ENCODE measurements around the gene TBC1D22A.

Gene TBC1D22A

DNA sequence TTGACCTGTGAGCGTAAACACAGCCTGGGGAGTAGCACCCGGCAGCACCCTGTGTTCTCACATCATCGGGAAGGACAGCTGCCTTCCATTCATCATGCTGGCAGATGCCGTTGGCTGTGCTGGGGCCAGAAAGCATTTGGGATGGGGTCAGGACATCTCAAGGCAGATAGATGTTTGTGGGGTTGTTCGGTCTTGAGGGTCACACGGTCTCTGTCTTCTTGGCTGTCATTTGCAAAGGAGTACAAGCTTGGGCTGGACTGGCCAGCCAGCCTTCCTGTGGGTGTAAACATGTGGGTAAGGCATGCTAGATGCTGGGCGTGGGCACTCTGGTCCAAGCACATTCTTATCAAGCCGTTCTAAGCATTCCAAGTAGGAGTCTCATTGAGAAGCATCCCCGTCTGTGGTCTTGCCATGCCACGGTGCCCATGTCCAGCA lies 81.4 kb downstream of the TBC1D22A start:
- no peak for DNase-seq

DNA sequence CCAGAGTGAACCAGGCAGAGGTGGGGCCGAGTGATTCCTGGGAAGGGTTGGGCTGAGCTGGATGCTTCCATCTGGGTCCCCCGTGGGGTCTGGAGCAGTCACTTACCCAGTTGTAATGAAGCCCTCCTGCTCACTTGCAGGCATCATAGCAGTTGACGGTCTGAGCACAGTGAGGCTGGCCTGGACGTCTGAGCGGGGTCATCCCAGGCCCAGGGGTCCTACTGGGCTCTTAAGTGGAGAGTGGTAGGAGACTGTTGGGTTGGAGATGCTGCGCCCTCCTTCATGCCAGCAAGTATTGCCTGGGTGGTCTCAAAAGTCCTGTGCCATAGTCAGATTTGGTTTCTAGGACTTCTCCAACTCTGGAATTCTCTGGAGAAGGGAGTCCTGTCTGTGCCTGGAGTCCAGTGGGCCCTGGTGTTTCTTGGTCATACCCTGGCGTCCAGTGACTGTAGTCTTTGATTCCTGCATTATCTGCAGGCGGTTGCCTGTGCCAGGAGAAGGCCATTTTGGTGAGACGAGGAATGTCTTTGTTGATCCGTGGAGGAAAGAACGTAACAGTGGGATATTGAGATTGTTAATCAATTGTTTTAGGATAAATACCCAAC lies 82.3 kb downstream of the TBC1D22A start:
- DNase-seq: no peak

DNA sequence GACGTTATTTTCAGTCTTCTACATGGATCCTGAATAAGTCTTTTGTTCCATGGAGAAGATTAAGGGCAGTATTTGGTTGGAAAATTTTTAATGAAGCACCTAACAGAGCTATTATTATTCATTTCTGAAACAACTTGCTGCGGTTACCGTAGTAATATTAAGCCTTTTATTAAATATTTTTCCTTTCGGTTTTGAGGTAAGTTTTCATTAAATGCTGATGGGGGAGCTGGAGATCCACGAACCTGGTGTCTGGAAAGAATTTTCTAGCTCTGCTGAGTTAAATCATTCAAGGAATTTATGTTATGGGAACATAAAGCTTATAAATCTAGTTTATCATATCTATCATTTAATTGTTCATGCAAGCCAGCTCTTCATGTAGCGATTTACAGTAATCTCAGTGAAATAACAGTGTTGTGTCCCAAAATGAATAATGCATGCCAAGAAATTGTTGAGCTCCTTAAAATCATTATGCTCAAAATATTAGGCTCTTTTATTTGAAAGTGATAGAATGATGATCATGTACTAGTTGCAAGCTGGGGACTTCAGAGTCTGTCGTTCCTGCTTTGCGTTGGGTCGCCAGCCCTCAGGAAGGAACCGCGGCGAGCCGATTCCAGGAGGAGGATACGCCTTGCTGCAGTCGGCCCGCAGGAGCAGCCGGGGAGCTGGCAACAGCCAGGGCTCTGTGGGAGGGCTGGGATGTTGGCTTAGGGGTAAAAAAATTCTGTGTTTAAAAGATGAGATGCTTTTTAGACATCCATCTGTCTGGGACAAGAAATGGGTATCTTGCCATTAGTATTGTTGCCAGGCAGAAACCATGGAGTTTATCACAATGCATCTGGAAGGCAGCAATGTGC lies 83.1 kb downstream of the TBC1D22A start:
- no peak for DNase-seq

DNA sequence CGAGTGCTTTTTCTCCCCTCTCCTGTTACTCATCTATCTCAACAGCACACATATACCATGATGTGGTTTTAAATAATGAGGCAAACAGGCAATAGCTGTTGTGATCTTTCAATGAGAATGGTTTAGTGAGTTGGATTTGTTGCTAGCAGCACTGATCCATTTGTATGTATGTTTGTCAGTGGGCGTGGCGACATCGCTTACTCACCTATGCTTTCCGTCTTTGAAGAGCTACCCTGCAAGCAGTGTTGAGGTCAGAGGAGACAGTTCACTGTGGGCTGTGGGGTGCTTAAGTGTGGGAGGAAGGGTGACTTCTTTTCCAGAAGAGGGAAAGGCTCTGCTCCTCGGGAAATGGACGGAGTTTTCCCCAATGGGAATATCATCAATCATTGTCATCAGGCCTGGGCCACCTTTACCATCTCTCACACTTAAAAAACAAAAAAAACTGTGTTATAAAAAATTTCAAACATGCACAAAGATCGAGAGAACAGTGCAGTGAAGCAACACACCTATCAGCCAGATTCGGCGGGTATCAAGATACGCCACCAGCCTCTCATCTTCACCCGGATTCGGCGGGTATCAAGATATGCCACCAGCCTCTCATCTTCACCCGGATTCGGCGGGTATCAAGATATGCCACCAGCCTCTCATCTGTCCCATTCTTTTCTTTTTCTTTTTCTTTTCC lies 83.8 kb downstream of the TBC1D22A start:
- no peak for DNase-seq

DNA sequence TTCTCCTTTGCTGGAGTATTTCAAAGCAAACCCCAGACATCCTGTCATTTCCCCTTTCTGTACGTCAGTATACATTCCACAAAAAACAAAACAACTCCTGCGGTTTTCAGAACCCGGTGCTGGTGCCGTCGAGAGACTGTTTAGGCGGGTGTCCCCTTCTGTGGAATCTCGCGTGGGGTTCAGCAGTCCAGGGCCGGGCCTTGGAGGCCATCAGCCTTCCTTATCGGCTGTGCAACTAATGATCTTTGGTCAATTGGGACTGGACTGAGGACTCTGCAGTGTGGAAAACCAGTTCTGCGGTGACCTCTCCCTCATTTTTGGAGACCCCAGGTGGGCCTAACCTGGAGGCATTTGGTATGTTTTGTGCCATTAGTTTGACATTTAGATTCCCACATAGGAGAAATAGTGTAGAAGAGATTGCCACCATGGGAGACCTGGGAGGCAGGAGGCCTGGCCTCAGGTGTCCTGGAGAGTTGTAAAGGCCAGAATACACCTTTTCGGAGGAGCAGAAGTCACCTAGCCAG lies 84.4 kb downstream of the TBC1D22A start:
- DNase-seq: no peak

DNA sequence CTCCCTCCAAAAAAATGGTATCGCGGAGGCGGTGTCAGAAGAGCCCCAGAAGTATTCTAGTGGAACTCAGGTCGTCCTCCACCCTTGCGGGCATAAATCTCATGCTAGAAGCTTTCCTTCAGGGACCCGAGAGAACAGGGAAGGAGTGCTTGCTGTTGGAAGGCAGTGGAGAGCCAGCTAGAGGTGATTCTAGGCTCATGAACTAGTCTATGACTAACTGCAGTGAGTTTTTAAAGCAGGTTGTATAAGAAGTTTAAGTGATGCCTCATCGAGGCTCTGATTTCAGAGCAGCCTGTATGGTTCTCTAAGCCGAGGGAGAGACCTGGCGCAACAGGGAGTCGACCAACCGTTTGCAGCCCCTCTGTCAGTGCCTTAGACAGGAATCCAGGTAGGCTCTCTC lies 85.7 kb downstream of the TBC1D22A start:
- no peak for DNase-seq

DNA sequence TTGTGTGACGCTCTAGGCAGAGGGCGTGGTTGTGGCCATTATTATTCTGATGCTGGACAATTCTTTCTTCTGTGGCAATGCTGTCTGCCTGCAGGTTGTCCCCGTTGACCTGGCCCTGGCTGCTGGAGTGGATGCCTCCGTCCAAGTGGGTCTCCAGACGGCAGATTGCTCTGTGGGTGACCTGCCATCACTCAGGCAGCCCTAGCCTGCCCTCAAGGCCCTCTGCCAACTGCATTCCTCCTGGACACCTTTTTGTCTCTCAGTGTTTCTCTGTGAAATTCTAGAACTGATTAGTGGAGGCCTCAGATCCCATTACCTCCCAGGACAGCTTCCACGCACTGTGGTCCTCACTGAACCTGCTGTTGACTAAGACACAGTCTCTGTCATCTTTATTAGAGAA lies 86.7 kb downstream of the TBC1D22A start:
- no peak for DNase-seq

DNA sequence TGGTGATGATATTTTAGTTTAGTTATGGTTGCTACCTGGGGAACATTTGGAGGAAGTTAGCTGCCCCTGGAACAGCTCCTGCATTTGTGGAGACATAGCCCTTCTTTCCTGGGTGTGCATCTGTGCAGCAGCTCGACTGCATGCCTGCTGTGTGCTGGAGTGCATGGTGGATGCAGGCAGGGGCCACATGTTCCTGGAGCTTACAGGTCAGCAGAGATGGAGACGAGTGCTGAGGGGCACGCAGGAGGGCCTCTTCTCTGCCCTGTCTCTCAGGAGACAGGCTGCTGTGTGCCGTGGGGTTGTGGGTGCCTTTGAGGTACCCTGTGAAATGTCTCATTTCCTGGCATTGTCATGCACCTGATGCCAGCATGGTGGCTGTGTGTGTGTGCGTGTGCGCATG lies 87.5 kb downstream of the TBC1D22A start:
- DNase-seq: no peak

DNA sequence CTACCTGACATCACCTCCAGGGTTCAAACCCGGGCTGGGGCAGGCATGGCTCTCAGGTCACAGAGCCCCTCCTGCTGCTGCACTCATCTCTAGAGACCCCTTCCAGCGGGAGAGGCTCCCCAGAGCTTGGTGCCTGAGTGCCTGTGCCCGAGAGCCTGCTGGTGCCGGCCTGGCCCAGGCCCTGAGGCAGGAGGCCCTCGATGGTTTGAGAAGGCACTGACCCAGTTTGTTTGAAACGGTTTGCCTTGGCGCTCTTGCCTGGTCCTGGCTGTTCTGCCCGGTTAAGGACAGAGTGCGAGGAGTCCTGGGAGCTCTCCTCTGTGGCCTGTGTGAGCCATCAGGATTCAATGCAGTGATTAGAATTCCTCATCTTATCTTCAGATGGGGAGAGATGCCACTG lies 88.9 kb downstream of the TBC1D22A start:
- DNase-seq: no peak

DNA sequence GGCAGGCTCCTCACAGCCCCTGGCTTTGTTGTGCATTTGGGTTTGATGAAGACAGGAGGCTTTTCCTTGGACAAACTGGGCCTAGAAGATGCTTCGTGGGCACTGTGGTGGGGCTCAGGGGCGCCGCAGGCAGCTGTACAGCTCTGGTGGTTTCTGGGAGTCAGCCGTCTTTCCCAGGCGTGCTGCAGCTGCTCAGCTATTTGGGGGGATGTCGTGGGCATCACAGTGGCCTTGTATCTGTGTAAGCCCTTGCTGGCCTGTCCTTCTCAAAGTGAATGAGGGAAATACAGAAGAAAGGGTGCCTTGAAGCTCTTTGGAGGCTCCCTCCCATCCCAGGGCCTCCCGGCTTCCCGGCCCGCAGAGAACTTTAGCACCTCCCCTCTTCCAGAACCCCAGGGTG lies 89.5 kb downstream of the TBC1D22A start:
- no peak for DNase-seq

DNA sequence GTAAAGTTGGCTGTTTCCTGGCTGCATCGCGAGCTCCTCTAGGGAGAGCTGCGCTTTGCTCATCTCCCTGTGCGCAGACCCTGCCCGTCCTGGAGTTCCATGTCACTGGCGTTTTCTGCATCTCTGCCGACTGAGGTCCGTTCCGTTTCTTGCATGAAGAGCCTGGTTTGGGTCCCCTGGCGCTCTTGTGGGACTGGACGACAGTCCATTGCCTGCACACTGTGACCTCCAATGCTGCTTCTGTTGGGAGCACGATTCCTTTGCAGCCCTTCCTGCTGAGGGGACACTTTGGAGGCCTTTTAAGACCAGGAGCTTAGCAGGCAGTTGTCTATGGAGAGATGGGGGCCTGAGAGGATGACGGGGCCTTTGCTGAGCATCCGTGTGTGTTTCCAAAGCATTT lies 90.3 kb downstream of the TBC1D22A start:
- DNase-seq: no peak

DNA sequence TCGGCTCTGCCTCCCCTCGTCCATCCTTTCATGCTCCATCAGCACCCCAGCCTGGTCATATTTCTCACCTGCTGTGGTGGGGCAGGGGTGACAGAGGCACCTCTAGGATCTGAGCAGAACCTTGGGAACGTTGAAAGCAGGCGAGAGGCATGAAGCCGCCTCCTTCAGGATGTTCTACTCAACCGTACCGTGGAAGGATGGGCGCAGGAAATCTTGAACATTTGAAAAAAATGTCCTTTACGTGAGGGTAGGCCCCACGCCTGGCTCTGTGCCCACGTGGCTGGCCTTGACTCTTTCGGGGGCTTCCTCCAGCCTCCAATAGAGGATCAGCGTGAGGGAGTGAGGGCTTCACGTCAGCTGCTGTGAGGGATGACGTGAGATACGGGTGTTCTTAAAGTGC lies 90.7 kb downstream of the TBC1D22A start:
- no peak for DNase-seq

DNA sequence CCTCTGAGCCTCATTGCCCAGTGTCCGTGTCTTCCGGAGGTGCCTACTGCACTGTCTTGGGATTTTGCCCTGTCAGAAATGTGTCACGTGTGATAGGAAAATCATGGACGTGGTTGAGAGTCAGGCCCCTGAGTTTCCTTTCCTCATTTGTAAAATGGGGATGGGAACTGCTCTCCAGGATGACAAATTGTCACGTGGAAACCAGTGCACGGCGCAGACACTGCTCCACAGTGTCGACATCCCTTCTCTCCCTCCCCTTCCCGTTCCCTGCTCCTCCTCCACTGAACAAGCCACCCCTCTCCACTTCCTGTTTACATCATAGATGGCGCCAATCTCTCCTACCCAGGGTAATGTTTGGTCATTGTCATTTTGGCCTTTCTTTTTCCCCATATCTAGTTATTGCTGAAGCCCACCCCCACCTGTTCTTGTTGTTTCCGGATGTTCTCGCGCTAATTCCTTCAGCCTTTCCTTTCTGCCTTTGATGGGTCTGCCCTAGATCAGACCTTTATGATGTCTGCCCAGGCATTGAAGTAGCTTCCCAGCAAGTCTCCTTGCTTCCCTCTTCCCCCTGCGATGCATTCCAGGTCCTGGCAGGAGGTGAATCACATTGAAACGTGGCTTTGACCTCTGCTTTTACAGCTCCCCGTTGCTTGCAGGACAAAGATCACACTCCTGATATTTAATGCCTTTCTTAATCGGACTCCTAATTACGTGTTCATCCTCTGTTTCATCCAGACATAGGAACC lies 91.8 kb downstream of the TBC1D22A start:
- DNase-seq: peak; percentile 2 to 60

DNA sequence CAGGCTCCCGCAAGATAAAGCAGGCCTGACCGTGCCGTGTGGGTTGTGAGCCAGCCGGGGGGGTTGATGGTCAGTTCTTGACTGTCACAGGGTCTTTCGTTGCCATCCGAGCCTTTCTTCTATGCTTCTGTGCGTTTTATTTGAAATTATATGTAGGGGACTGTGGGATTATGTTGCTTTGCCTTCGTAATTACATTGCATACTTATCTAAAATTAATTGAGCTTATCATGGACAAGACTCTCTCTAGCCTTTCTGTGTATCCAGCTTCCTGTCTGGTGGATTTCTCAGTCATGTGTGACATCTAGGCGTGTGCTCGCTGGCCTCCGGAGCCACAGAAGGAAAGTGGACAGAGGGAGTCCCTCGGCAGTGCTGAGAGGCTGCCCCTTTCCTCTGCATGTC lies 93.2 kb downstream of the TBC1D22A start:
- DNase-seq: no peak

DNA sequence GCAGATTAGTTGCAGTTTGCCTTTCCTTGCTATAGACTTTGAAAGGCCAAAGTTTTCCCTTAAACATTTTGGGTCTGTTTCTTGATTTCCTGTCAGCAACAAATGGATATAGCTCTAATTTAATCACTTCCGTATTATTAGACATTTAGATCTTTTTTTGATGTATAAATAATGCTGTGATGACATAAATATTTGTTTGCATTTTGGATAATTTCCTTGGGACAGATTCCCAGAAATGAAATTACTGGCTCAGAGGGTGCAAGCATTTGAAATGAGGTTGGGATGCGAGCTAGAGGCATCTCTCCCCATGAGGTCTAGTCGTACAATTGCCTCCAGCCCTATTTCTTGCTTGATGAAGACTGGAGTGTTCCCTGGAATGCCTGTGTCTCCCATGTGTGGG lies 94.2 kb downstream of the TBC1D22A start:
- no peak for DNase-seq

DNA sequence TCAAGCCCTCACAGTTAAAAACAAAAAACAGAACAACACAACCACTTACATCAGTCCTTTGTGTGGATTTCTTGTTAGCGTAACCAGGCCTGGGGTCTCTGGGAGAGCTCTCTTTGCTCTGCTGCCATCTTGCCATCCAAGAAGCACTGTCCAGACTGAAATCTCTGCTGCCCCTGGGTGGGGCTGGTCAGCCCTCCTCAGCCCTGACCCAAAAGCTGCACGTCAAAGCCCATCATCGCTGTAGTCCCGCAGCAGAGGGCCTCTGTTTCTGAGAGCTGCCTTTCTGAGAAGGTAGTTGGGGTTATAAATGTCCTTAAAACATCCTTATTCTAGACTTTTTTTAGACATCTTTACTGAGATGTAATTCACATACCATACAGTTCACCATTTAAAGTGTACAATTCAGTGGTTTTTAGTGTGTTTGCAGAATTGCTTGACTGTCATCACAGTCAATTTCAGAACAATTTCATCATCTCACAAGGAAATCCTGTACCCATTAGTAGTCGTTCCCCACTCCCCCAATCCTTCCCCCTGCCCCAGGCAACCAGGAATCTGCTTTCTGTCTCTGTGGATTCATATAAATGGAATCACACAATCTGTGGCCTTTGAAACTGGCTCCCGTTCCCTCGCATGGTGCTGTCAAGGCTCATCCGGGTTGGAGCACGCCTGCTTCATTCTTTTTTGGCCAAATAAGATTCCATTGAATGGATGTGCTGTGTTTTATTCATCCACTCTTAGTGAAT lies 94.9 kb downstream of the TBC1D22A start:
- no peak for DNase-seq

DNA sequence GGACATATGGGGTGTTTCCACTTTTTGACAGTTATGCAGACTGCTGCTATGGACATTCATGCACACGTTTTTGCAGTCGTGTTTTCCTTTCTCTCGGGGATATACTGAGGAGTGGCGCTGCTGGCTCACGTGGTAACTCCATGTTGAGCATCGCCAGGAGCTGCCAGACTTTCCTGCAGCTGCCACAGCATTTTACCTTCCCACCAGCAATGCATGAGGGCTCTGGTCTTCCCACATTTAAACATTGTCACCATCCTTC lies 95.4 kb downstream of the TBC1D22A start:
- no peak for DNase-seq

DNA sequence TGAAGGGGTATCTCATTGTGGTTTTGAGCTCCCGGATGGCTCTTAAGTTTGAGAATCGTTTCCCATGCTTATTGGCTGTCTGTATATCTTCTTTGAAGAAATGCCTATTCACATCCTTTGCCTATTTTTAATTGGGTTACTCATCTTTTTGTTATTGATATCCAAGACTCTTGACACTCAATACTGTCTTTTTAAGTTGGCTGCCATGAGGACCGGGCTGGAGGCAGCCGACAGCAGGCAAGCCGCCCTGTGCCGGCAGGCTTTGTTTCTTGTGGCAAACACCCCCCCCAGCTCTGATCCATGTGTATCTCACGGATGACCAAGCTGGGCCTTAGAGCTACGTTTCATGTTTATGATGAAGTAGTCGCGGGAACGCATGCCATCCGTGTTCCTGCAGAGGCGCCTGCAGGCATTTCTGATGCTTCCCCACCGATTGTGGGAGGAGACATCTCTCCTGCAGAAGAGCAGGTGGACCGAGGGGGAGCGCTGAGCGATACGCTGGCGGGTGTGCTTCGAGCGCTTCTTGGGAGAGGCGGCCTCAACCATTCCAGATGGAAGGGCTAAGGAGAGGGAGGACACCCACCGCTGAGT lies 95.8 kb downstream of the TBC1D22A start:
- no peak for DNase-seq

DNA sequence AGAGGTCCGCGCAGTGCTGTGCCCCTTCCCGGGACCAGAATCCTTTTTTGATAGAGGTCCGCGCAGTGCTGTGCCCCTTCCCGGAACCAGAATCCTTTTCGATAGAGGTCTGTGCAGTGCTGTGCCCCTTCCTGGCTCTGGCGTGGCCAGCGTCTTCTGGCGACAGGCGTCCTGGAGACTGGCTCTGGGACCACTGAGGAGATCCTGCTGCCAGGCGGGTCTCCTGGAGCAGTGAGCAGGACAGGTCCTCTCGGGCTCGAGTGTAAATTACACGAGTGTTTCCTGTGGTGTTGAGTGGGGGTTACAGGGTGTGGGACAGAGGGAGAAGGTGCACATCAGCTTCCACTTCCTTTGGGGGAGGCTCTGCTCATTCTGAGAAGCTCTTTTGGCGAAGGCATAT lies 98.1 kb downstream of the TBC1D22A start:
- no peak for DNase-seq

DNA sequence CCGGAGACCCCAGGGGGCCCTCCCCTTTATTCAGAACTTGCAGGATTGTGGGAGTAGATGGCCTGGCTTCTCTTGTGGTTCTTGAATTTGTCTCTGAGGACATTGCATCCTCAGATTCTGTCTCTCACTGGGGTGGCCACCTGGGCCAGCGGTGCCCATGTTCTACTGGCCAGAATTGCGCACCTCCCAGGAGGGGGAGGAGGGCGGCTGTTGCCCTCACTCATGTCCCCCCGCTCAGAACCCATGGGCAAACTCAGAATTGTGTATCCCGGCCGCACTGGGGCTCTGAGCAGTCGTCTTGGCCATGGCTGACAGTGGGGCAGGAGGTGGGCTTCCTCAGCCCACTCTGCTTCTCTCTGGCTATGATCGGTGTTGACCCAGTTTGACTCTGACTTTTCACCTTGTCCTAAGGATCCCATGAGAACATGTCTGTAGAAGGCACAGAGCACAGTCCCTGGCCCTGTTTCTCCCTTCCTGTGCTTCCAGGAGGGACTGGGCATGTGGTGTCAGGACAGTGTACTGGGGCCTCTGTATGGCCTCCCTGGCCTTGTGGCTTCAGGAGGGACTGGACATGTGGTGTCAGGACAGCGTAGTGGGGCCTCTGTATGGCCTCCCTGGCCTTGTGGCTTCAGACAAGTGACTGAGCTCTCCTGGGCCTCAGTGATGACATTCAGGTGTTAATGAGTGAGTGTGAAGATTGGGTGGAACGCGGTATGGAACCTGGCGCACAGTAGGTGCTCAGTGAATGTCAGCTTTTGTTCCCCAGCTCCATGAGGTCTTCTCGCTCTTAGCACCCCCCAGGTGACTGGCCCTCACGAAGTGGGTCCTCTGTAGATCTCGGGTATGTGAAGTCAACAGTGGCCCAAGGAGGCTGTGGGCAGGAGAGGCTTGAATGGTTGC lies 99.3 kb downstream of the TBC1D22A start:
- no peak for DNase-seq

Measured in CD4-positive, alpha-beta T cell treated with Interleukin-4 for 1 hour (primary cell).